Measurements from ENCODE around the gene CD48.
A peak's percentile ranks its signal among the peaks of the same experiment; 100 is the strongest.

CD48 gene, protein sequence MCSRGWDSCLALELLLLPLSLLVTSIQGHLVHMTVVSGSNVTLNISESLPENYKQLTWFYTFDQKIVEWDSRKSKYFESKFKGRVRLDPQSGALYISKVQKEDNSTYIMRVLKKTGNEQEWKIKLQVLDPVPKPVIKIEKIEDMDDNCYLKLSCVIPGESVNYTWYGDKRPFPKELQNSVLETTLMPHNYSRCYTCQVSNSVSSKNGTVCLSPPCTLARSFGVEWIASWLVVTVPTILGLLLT

DNA sequence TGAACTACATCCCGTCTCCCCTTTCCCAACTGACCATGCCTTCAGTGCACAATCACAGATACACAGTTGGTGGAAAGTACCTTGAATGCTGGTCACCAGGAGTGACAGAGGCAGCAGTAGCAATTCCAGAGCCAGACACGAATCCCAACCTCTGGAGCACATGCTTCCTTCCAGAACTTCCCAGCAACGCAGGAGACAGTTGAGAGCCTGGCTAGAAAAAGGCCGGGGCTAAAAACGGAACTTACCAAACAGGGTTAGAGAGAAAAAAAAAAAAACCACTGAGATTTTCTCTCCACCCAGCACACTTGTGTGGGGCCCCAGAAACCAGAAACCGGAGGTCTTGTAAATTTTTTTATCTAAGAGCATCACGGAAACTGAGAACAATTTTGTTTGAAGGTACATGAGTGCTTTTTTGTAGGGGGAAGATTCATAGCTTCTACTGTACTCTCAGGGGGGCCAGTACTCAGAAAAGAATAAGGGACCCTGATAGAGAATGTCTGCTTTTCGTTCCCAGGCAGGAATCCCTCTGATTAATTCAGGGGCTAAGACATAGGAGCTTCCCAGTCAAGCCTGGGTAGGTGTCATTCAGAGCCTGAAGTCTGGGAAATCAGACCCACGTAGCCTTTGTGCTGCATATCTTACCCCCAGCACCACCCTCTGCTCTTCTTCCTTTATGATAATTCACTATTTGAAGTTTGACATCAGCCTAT lies at the start of gene CD48:
Gene CD48 (minus strand): TSS at position 221 of the 710 bp plus-strand sequence. CDS start 59 bp downstream, at position 162.
- DNase-seq, result peak; percentile 39 to 90 (median 67)

DNA sequence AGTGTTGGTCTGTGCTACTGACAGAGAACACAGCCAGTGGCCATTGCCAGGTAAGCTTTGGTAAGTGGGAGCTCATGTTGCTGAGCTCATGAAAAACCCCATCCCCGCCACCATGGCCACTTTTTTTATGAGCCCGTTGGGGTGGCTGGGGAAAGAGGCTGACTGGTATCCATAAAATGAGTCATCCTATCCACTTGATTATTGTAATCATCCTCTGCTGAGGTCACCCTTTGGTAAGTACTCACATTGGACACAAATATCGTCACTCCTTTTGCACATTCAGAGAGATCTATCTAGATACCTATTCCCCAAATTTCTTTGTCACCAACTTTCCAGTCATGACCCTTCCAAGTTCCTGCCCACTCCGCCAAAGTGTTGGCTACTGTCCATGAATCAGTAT lies 49.4 kb upstream of the CD48 start:
- no peak for DNase-seq

- no peak for DNase-seq
Observed at GRCh38 chr1:160759740-160760139, 48.1 kb upstream of the CD48 start.

DNA sequence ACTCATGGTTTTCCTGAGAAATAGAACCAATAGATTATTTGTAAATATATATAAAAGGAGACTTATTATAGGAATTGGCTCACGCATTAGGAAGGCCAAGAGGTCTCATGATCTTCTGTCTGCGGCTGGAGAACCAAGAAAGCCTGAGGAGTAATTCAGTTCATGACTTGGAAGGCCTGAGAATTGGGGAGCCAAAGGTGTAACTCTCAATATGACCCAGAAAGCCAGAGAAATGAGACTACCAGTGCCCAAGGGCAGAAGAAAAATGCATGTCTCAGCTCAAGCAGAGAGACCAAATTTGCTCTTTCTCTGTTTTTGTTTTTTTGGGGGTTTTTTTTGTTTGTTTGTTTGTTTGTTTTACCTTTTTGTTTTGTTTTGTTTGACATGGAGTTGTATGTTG lies 46.9 kb upstream of the CD48 start:
- DNase-seq, result no peak

DNA sequence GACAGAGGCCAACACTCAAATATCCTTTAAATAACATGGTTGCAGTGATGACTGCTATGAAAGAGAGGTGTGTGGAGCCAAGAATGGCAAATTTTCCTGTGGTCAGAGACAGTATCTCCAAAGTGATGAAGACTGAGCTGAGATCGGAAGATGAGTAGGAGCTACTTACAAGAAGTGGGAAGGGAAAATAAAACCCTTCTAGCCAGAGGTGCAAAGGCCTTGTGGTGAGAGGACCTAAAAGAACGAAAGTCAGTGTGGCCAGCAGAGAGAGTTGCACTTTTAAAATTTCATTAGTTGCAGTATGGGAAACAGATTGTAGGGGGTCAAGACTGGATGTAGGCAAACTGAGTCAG lies 45.2 kb upstream of the CD48 start:
- no peak for DNase-seq

GRCh38 chr1:160755911-160756848 lies 44.6 kb upstream of the CD48 start:
- DNase-seq, result no peak

DNA sequence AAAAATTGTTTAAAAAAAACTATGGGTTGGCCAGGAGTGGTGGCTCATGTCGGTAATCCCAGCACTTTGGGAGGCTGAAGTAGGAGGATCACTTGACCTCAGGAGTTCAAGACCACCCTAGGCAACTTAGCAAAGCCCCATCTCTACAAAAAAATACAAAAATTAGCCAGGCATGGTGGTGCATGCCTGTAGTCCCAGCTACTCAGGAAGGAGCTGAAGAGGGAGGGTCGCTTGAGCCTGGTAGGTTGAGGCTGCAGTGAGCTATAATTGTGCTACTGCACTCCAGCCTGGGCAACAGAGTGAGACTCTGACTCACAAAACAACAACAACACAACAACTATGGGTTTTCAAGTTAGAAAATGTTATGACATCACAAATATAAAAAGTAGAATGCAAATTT lies 43.8 kb upstream of the CD48 start:
- no peak for DNase-seq

- no peak for DNase-seq
Observed at GRCh38 chr1:160753594-160753993, 42.0 kb upstream of the CD48 start.

GRCh38 chr1:160752924-160753323 lies 41.3 kb upstream of the CD48 start:
- DNase-seq, result no peak

DNA sequence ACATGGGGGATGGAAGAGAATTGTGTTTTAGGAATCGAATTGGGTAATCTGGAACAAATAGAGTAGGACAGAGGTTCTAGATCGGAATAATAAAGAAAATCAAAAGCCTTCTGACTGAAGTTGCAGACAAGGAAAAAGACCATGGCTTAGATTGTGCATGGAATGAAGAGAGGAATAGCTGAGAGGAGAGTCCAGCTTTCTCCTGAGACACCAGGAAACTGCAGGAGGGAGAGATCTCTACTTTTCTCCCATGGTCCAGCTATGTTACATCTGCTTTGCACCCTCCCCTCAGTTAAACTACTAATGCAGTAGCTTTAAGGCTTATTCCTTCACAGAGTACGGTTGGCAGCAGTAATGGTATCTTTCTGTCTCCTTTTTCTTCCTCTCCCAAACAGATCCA lies 40.8 kb upstream of the CD48 start:
- DNase-seq, result no peak

DNA sequence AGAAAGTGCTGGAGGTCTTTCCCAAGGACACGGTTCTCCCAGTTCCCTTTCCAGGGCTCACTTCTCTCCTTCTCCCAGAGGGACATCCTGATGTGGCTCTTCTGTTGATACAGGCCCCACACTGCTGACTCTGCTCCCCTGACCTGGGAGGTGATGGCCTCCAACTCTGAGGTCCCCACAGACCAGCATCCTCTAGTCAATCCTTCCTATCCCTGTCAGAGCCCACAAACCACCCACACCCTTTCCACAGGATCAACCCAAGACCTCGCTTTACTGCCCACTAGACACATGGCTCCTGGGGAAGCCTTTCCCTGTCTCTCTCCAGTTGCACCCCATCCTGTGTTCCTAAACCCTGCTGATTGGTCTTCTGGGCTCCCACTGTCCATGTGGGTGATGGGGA lies 39.0 kb upstream of the CD48 start:
- DNase-seq, result no peak

GRCh38 chr1:160748878-160749269 lies 37.3 kb upstream of the CD48 start:
- no peak for DNase-seq

DNA sequence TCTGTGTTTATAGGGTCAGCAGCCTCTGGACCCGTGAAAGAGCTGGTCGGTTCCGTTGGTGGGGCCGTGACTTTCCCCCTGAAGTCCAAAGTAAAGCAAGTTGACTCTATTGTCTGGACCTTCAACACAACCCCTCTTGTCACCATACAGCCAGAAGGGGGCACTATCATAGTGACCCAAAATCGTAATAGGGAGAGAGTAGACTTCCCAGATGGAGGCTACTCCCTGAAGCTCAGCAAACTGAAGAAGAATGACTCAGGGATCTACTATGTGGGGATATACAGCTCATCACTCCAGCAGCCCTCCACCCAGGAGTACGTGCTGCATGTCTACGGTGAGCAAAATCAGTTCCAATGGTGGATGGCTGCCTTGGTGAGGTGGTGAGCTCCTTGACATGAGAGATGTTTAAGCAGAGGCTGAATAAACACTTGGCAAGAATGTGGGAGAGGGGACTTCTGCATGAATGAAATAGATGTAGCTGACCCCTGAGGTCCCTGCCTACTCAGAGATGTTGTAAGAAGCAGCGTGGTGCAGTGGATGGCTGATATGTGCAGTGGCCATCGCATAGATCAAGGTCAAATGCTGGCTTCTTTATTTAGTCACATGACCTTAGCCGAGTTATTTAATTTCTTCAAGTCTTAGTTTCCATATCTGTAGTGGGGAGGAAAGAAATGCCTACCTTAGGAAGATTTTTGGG lies 36.7 kb upstream of the CD48 start:
- DNase-seq, result no peak

GRCh38 chr1:160747717-160748116 lies 36.1 kb upstream of the CD48 start:
- no peak for DNase-seq

- DNase-seq, result no peak
Observed at GRCh38 chr1:160746836-160747500, 35.3 kb upstream of the CD48 start.

DNA sequence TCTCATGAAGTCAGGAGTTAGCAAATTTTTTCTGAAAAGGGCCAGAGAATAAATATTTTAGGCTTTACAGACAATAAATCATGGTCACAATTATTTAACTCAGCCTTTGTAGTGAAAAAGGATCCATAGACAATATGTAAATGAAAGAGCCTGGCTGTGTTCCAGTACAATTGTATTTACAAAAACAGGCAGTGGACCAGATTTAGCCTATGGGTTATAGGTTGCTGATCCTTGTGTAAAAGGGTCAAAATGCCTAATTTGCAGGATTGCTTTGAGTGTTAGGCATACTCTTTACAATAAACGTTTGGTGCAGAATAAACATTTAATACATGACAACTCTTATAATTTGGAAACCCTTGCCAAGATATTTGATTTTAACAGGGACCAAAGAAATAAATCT lies 33.9 kb upstream of the CD48 start:
- DNase-seq, result no peak

GRCh38 chr1:160744852-160745520 lies 33.4 kb upstream of the CD48 start:
- no peak for DNase-seq

- peak in 2 of 6 experiments; percentile 29 to 47 for DNase-seq
Observed at GRCh38 chr1:160744199-160744851, 32.7 kb upstream of the CD48 start.

DNA sequence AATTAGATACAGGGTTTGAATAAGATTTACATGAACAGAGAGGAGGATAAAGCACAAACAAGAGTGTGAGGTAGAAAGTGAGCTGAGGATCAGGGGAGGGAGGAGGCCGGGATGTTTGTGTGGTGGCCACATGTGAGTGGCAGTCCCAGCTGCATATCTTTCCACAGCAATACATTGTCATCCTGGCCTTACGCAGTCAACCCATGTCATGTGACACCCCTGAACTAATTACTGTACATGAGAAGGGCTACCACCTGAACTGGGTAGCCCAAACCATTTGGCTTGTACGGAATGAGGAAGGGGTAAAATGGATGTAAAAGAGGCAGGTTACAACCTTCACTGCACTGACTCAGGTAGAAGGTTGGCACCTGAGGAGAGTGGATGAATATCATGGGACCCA lies 31.6 kb upstream of the CD48 start:
- DNase-seq, result no peak

- no peak for DNase-seq
Observed at GRCh38 chr1:160742428-160743127, 31.0 kb upstream of the CD48 start.

Data from stimulated activated naive CD4-positive, alpha-beta T cell (primary cell).